B cell (primary cell): ENCODE measurements around the gene TMBIM6. TPM values are rescaled to one million over a fixed set of nuclear protein-coding genes. Genes with fewer than 3 reads are reported as not detected.
"Not testable (repeated sequence)": the region's sequence is repeated elsewhere in the genome, so short reads cannot be mapped to it uniquely, and the experiment has no call there.

Experiments used
- ATAC-seq: fragments of 200-7000 bp; cut with Tn5 transposase; one replicate; pipeline ENCODE4 v1.10.0; 2021; ENCODE audit warnings: low read depth, mild to moderate bottlenecking, moderate number of reproducible peaks, moderate library complexity
- CTCF ChIA-PET: fragments of 350-600 bp; sonication (Branson Sonifier 250); formaldehyde crosslinking; loops from one replicate; lab custom pipeline; 2021; ENCODE audit warnings: antibody characterized with exemption, inconsistent platforms; lab: Charles Lee
- POLR2A ChIA-PET: fragments of 350-600 bp; sonication (Branson Sonifier 250); formaldehyde crosslinking; loops from one replicate; lab custom pipeline; 2021; ENCODE audit warnings: antibody characterized with exemption; lab: Charles Lee
- DNase-seq: peaks from one replicate; pipeline ENCODE4 v3.0.0; 2013
- H2AFZ ChIP-seq: 2 replicates; pipeline ENCODE4 v1.6.1; 2012; ENCODE audit warnings: mild to moderate bottlenecking, low read depth, low read length; ENCODE audit not compliant: insufficient read depth, poor library complexity, severe bottlenecking
- H3K27ac ChIP-seq, 2 donors: 1 replicate in 1 of 2; 2 replicates in 1 of 2; pipeline ENCODE4 v1.5.1; 2012 to 2013; ENCODE audit warnings: low read length in 2 of 2, mild to moderate bottlenecking in 2 of 2, moderate library complexity in 1 of 2
- H3K27me3 ChIP-seq, 4 experiments: fragments of 200-600 bp in 1 of 4; sonication (generic) in 1 of 4; replicated peaks in 1 of 4; 1 replicate in 2 of 4; 2 replicates in 2 of 4; pipeline versions ENCODE4 v1.6.1 to v1.7.0; 2013 to 2016; ENCODE audit warnings: low read length in 3 of 4, mild to moderate bottlenecking in 2 of 4, mixed read lengths in 1 of 4, moderate library complexity in 1 of 4; ENCODE audit not compliant: insufficient read depth in 4 of 4, control insufficient read depth in 3 of 4; ENCODE audit errors: control extremely low read depth in 1 of 4
- H3K36me3 ChIP-seq, 2 experiments: replicated peaks in 1 of 2; 1 replicate in 1 of 2; 2 replicates in 1 of 2; pipeline versions ENCODE4 v1.6.1 to v1.7.1; 2013; ENCODE audit warnings: low read length in 1 of 2; ENCODE audit not compliant: insufficient read depth in 2 of 2, control insufficient read depth in 1 of 2; ENCODE audit errors: control extremely low read depth in 1 of 2, extremely low read depth in 1 of 2
- H3K4me1 ChIP-seq, 2 donors: fragments of 200-600 bp in 1 of 2; sonication (generic) in 1 of 2; 1 replicate in 1 of 2; 2 replicates in 1 of 2; pipeline versions ENCODE4 v1.5.1 to v1.6.1; 2013 to 2017; ENCODE audit warnings: low read length in 2 of 2; ENCODE audit not compliant: control insufficient read depth in 2 of 2, insufficient read depth in 2 of 2
- H3K4me2 ChIP-seq: replicated peaks from 2 replicates; pipeline ENCODE3; 2012; ENCODE audit warnings: mild to moderate bottlenecking, low read depth, low read length; ENCODE audit not compliant: poor library complexity, severe bottlenecking
- H3K4me3 ChIP-seq, 5 experiments: fragments of 200-600 bp in 1 of 5; sonication (generic) in 1 of 5; 1 replicate in 3 of 5; 2 replicates in 2 of 5; pipeline versions ENCODE4 v1.5.1 to v1.7.0; 2011 to 2016; ENCODE audit warnings: low read length in 4 of 5, mild to moderate bottlenecking in 4 of 5, low read depth in 2 of 5, control low read depth in 1 of 5, moderate library complexity in 1 of 5; ENCODE audit not compliant: insufficient read depth in 1 of 5; ENCODE audit errors: control extremely low read depth in 1 of 5, extremely low read depth in 1 of 5
- H3K79me2 ChIP-seq: fragments of 200-600 bp; sonication (generic); one replicate; pipeline ENCODE4 v1.6.0; 2016; ENCODE audit warnings: low read length; ENCODE audit not compliant: control insufficient read depth, insufficient read depth
- H3K9ac ChIP-seq: fragments of 200-600 bp; sonication (generic); 2 replicates; pipeline ENCODE4 v1.6.1; 2017; ENCODE audit warnings: mild to moderate bottlenecking, low read length, moderate library complexity
- H3K9me3 ChIP-seq, 3 donors: one replicate each; pipeline versions ENCODE4 v1.6.1 to v1.7.1; 2013; ENCODE audit warnings: low read length in 2 of 3; ENCODE audit not compliant: control insufficient read depth in 2 of 3, insufficient read depth in 1 of 3; ENCODE audit errors: control extremely low read depth in 1 of 3
- H4K20me1 ChIP-seq: 2 replicates; pipeline ENCODE4 v1.6.0; 2012; ENCODE audit warnings: mild to moderate bottlenecking, low read length; ENCODE audit not compliant: insufficient read depth, control insufficient read depth, poor library complexity, severe bottlenecking
- H3K27ac Mint-ChIP-seq: one replicate; pipeline ENCODE4 v1.8.0; 2021; ENCODE audit warnings: mixed read lengths
- H3K27me3 Mint-ChIP-seq: one replicate; pipeline ENCODE4 v1.8.0; 2021; ENCODE audit warnings: mixed read lengths
- H3K4me1 Mint-ChIP-seq: one replicate; pipeline ENCODE4 v1.8.0; 2021; ENCODE audit warnings: mixed read lengths
- H3K4me3 Mint-ChIP-seq: one replicate; pipeline ENCODE4 v1.8.0; 2021; ENCODE audit warnings: mixed read lengths
- H3K9me3 Mint-ChIP-seq: one replicate; pipeline ENCODE4 v1.8.0; 2022; ENCODE audit warnings: mixed read lengths; ENCODE audit not compliant: insufficient read depth
- EZH2 ChIP-seq: IDR thresholded peaks from 2 replicates; pipeline ENCODE4 v1.6.1; 2012; ENCODE audit warnings: borderline replicate concordance, low read depth, mild to moderate bottlenecking, moderate library complexity, low read length; ENCODE audit not compliant: insufficient read depth, poor library complexity, severe bottlenecking
- WGBS: methylation state at CpG from one replicate; pipeline ENCODE4 v1.1.5; 2013; ENCODE audit warnings: missing lambda C conversion rate; ENCODE audit not compliant: insufficient coverage; 5-methylcytosine and 5-hydroxymethylcytosine counted together
- intact Hi-C: fragments of 100-400 bp; cut with micrococcal nuclease; formaldehyde crosslinking; loops from one replicate; pipeline ENCODE4 v1.10.0; 2022
- polyA plus RNA-seq: library from polyadenylated mRNA; depleted of rRNA; stranded (reverse); fragments of >200 nt; gene quantifications from 2 replicates; pipeline ENCODE4 v1.2.3, GENCODE V29; 2012
- total RNA-seq, 2 donors: library from RNA; stranded (reverse); fragments of 120-200 nt in 1 of 2; gene quantifications; 1 replicate in 1 of 2; 2 replicates in 1 of 2; pipeline versions ENCODE4 v1.2.3 to v1.2.4, GENCODE V29; 2013 to 2022
- TF ChIP-seq, protein P1 (sequence below): fragments of 200-600 bp; IDR thresholded peaks from one replicate; pipeline ENCODE4 v1.8.0; 2022; ENCODE audit warnings: antibody characterized with exemption, mild to moderate bottlenecking

The TMBIM6 gene
- total and polyA plus RNA-seq, 2 donors (not counting 1 experiment from before 2014, with no cell fraction given), result 178 to 336 TPM

DNA sequence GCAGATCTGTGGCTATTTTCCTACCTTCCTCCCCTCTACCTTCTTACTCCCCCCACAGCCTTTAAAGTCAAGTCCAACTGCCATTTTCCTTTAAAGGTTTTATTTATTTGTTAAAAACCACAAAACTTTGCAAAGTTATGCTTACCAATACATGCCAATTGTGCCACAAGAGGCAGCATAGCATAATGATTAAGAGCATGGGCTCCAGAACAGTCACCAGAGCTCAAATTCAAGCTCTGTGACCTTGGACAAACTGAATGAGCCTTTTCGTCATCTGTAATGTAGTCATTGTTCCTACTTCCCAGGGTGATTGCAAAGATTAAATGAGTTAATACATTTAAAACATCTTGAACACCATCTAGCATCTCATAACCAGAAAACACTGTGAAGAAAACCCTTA lies 21.1 kb upstream of the TMBIM6 start:
- H3K4me3 ChIP-seq, result no peak overlapping the region
- intact Hi-C loops, result no loop called here
- POLR2A ChIA-PET, result interaction anchor here (0.6 kb wide), 1 partner anchor 9 kb away, joined by 7 read pairs; no protein-coding TSS in a partner anchor
- H3K4me1 ChIP-seq, result peaks cover 5 to 10% of the 10 kb centered on the region in 2 donors
- no peaks in the 10 kb centered on the region for H3K9me3 ChIP-seq
- H4K20me1 ChIP-seq, result no peaks in the 10 kb centered on the region
- H3K9me3 Mint-ChIP-seq, result no peaks in the 10 kb centered on the region
- no peak overlapping the region for H3K4me2 ChIP-seq
- no peaks in the 10 kb centered on the region for H3K36me3 ChIP-seq
- peaks cover 2% of the 10 kb centered on the region for H3K4me1 Mint-ChIP-seq
- H3K27me3 ChIP-seq, result no peaks in the 10 kb centered on the region
- H2AFZ ChIP-seq, result no peak overlapping the region
- CTCF ChIA-PET, result interaction anchor here (0.5 to 1.2 kb wide), 4 partner anchors 36 to 119 kb away, joined by 3 to 6 read pairs (median 4); no protein-coding TSS in a partner anchor
- H3K27ac ChIP-seq, result no peak overlapping the region
- no peak overlapping the region for H3K9ac ChIP-seq
- no CpG with 5 or more reads among the region's 1 CpG for WGBS
- H3K4me3 Mint-ChIP-seq, result no peak overlapping the region
- no peaks in the 10 kb centered on the region for H3K79me2 ChIP-seq
- peaks cover 6% of the 10 kb centered on the region for H3K27me3 Mint-ChIP-seq
- TF ChIP-seq, protein P1, sequence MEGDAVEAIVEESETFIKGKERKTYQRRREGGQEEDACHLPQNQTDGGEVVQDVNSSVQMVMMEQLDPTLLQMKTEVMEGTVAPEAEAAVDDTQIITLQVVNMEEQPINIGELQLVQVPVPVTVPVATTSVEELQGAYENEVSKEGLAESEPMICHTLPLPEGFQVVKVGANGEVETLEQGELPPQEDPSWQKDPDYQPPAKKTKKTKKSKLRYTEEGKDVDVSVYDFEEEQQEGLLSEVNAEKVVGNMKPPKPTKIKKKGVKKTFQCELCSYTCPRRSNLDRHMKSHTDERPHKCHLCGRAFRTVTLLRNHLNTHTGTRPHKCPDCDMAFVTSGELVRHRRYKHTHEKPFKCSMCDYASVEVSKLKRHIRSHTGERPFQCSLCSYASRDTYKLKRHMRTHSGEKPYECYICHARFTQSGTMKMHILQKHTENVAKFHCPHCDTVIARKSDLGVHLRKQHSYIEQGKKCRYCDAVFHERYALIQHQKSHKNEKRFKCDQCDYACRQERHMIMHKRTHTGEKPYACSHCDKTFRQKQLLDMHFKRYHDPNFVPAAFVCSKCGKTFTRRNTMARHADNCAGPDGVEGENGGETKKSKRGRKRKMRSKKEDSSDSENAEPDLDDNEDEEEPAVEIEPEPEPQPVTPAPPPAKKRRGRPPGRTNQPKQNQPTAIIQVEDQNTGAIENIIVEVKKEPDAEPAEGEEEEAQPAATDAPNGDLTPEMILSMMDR, result no peak
- no peak for TF ChIP-seq EZH2
- H3K27ac Mint-ChIP-seq, result no peak overlapping the region
- DNase-seq, result no peak
- no peak for ATAC-seq

DNA sequence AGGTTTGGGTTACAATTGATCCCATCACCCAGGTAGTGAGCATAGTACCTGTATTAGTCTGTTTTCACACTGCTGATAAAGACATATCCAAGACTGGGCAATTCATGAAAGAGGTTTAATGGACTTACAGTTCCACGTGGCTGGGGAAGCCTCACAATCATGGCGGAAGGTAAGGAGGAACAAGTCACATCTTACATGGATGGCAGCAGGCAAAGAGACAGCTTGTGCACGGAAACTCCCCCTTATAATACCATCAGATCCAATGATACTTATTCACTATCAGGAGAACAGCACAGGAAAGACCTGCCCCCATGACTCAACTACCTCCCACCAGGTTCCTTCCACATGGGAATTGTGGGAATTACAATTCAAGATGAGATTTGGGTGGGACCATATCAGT lies 20.0 kb upstream of the TMBIM6 start:
- H3K79me2 ChIP-seq, H3K4me2 ChIP-seq, CTCF ChIA-PET, H3K4me1 Mint-ChIP-seq, H4K20me1 ChIP-seq, H3K27me3 Mint-ChIP-seq, H2AFZ ChIP-seq, H3K4me3 ChIP-seq, DNase-seq, H3K9me3 Mint-ChIP-seq, ATAC-seq, H3K27ac Mint-ChIP-seq, H3K9ac ChIP-seq, POLR2A ChIA-PET, H3K9me3 ChIP-seq, H3K4me1 ChIP-seq, intact Hi-C loops, H3K27me3 ChIP-seq, H3K27ac ChIP-seq, H3K4me3 Mint-ChIP-seq, H3K36me3 ChIP-seq: not testable (repeated sequence)
- WGBS, result no CpG with 5 or more reads among the region's 3 CpGs
